HG02610 (cell line): Measurements from ENCODE around the gene IKZF1.
A peak's percentile ranks its signal among the peaks of the same experiment; 100 is the strongest.
"Not testable (repeated sequence)": the region's sequence is repeated elsewhere in the genome, so short reads cannot be mapped to it uniquely, and the experiment has no call there.

Source experiments
- ATAC-seq: cut with Tn5 transposase; IDR thresholded peaks from one replicate; pipeline ENCODE4 v1.9.1; 2021; ENCODE audit warnings: mild to moderate bottlenecking, moderate library complexity; ENCODE audit not compliant: unreplicated experiment

Gene IKZF1

DNA sequence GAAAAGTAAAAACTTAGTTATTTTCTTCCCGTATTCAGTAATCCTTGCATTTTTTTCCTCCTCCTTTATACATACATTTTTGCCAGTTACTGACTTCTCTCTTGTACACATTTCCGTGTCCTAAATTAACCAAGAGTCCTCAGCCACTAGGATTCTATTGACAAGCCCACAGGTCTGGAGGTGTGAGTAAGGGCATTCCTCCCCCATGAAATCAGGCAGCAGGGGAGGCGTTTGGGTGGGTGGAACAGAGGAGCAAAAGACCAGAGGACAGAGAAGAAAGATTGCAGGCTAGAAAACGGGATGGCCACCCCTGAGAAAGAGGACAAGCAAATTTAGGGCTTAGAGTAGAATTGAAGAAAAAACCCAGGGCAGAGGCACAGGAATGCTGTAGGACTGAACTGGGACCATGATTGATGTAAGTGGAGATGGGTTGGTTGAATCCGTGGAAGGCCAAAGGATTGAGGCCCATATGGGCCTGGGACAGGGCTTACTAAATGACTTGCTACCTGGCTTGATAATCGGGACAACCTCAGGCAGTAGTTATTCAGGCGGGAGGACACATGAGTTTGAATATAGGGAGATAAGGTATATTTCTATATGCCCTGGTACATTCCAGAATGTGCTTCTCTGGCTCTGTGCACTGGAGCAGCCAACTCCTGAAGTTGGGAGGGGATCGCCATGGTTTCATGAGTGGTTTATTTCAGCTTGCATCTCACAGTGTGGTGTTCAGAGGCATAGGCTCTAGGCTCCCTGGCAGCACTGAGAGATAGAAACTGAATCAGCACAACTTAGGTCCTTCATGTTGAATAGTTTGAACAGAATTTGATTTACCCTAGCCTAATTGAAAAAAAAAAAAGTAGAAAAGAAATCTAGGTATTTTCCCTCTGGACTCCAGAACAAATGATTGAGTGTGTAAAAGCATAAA, 28.0 kb downstream of the IKZF1 start:
- no peak for ATAC-seq

DNA sequence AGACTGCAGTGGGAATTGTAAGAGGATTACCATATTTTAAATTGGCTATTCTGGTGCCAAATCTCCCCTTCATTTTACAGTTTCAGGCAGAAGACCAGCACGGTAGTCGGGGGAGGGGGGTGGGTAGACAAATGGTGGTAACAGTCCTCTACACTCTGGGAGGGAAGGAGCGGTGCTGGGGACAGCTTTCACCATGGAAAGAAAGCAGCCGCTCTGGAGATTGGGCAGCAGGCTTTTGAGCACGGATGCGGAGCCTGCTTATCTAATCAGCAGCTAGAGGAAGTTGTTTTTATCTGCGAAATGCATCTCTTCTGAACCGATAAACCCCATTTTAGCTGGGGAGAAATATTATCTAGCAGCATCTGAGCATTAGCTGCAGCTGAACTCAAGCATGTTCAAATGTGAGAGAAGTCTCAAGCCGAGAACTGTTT, 28.7 kb downstream of the IKZF1 start:
- no peak for ATAC-seq

DNA sequence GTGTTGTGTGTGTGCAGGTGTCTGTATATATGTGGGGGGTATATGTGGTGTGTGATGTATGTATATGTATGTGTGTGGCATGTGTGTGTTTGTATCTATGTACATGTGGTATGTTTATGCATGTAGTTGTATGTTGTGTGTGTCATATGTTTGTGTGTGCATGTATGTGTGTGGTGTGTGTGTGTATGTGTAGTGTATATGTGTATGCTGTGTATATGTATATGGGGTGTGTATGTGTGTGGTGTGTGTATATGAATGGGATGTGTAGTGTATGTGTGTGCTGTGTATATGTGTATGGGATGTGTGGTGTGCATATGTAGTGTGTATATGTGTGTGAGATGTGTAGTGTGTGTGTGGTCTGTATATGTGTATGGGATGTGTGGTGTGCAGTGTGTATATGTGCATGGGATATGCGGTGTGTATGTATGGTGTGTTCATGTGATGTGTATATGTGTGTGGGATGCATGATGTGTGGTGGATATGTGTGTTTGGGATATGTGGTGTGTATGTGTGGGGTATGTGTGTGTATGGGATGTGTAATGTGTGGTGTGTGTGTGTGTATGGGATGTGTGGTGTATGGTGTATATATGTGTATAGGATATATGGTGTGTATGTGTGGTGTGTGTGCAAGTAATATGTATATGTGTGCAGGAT, 30.0 kb downstream of the IKZF1 start:
- ATAC-seq: no peak

DNA sequence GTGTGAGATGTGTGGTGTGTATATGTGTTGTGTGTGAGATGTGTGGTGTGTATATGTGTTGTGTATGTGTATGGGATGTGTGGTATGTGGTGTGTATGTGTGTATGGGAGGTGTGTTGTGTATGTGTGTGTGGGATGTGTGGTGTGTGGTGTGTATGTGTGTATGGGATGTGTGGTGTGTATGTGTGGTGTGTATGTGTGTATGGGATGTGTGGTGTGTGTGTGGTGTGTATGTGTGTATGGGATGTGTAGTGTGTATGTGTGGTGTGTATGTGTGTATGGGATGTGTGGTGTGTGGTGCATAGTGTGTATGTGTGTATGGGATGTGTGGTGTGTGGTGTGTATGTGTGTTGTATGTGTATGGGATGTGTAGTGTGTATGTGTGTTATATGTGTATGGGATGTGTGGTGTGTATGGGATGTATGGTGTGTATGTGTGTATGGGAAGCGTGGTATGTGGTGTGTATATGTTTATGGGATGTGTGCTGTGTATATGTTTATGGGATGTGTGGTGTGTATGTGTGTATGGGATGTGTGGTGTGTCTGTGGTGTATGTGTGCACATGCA, 30.8 kb downstream of the IKZF1 start:
- no peak for ATAC-seq

DNA sequence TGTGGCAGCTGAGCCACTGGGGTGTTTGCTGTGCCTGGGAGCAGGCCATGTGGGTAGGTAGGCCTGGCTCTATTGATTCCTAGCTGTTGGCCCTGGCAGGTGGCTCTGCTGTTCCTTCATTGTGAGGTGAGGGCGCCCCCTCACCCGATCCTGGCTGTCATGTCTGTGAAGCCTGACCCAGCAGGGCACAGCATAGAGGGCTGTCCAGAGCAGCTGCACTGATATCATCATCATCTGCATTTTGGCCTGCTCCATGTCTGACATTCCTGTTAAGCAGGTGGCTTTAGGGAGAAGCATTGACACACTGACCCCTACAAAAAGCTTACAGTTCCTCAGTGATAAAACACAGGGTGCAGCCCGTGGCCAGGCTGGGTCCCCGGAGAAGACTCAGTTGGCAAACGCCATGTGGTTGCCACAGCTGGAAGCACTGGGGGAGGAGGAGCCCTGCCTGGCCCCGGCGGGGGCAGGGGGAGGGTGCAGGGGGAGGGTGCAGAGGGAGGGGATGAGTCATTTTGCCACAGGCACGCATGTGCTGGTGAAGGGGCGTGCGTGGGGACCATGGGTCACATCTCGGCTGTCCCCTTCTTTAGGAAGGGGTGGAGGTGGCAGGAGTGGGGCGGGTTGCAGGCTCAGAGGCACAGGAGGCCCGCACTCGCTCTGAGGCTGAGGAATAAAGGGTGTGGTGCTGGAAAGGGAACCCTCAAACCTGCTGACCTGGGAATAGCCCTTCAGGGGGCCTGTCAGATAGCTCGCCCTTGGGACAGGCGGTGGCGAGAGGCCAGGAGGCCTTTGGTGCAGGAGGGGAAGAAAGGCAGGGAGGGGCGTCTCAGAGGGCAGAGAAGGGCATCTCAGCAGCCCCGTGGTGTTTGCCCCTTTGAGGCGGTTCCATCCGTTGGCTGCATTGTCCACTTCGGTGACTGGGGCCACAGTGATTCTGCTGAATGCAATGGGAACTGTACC, 31.6 kb downstream of the IKZF1 start:
- ATAC-seq: no peak

DNA sequence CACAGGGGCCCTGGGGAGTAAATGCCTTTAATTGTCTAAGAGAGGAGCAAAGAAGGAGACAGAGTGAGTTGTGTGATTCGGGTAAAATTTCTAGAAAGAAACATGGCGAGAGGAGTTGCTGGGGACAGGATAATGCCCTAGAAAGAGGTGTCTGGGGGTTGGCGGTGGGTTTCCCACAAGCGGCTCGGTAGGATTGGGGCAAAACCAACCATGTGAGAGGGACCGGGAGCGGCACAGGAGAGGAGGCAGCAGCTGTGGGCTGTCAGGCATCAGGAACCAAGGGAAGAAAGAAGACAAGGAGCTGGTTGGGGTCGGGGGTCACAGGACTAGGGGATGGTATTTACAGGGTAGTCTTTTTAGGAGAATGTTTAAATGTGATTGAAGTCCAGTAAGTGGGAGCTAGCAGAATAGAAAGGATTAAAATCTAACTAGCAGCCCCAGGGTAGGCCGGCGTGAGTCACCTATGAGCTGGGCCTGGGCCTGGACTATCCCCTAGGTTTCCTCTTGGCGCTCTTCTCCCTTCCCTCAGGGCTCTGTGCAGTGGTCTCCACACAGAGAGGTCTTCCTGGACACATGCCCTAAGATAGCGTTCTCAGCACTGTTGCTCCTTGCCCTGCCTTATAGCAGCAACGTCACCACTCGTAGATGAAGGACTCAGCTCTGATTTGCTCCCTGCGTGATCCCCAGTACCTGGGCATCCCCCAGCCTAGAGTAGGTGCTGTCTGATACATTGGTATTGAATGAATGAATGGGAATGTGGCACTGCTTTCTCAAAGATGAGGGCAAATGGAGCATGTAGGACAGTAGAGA, 32.6 kb downstream of the IKZF1 start:
- ATAC-seq: no peak

DNA sequence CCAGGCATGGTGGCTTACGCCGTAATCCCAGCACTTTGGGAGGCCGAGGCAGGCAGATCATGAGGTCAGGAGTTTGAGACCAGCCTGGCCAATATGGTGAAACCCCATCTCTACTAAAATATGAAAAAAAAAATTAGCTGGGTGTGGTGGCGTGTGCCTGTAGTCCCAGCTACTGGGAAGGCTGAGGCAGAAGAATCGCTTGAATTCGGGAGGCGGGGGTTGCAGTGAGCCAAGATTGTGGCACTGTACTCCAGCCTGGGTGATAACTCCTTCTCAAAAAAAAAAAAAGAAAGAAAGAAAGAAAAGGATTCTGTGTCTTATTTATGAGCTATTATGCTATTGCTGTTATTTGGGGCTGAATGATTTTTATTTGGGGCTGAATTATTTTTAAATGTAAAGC, 35.0 kb downstream of the IKZF1 start:
- not testable (repeated sequence) for ATAC-seq

DNA sequence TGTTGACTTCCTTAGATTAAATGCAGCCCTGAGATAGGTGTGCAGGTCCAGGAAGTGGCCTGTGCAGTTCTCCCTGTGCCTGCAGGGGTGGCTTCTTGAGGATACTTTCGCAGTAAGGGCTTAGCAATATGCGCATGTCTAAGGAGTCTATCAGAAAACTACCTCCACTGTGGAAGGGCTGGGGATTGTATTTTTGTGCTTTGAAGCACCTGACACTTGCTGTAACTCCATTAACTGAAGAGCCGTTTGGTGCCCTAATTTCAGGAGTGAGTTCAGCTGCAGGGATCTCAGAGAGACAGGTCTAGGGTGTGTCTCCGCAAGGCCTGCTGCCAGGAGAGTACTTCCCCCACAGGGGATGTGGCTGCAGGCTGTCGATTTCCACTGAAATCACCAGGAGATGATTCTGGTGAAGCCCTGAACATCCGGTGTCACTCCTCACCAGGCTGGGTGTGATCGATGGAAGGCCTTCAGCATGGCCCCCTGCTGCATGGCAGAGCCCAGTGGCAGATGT, 35.5 kb downstream of the IKZF1 start:
- no peak for ATAC-seq

DNA sequence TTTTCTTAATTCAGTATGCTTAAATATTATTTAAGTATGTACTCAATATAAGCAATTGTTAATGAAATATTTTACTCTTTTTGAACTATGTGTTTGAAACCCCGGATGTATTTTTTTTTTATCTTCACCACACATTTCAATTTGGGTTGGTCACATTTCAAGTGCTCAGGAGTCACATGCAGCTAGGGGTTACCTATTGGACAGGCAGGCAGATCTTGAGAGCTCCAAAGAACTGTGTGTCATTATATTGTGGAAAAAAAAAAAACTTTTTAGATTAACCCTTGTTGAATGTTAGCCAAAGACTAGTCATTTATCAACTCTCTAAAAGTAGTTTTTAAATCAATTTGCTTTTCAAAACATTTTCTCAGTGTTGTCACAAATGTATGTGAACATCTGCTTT, 37.2 kb downstream of the IKZF1 start:
- ATAC-seq: no peak

DNA sequence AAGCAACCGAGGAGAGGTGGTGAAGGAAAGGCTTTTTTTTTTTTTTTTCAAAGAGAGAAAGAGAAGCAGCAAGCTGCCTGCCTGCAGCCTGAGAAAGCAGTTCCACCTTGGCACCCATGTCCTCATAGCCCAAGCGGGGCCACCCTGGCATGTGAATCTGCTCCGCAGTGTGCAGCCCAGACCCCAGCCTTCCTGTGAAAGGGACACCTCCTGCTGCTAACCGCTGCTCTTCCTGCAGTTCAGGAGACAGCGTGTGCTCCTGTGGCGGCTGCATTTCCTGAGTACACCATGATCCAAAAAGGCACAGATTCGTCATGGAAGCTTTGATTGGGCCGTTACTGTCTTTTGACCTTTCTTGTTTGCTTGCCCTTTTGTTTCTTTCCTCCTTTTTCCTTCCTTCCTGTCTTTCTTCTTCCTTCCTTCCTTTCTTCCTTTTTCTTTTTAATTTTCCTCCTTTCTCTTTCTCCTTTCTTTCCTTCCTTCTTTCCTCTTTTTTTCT, 38.1 kb downstream of the IKZF1 start:
- no peak for ATAC-seq

DNA sequence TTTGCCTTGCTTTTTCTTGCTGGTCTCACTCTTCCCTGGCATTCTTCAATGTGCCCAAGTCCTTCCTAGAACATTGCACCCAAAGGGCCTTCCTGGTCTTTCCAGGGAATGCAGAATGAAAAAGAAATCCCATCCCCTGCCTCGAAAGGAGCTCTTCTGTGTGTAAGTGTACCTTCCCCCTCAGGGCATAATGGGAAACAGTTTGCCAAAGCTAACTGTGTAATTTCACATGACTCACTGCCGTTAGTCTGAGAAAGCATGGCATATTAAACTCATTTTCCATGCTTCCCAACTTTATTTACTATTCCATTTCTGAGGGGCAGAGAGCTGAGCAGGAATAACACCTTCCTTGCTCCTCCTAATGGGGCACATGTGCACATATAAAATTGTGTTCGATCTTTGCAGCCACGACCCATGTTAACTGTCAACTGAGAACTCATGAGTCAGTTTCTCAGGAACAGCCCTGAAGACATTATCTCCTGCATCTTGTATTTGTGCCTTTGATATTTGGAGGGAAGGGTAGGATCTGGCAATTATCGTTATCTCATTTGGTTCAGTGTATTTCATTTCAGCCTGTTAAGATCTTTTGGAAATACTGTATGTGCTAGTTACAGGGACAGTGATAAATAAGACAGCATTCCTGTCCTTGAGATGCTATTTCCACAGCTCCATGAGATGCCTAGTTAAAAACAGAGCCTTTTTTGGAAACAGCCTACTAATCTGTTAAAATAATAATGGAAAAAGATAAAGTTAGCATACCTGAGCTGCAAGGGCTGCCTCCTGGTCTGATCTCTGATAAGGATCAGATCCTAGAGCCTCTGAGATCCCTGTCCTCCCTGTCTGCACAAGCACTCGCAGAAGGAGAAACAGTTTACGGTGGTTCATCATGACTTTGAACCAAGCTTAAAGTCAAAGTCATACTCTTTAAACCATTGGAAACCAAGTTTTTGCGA, 42.3 kb downstream of the IKZF1 start:
- ATAC-seq: no peak

DNA sequence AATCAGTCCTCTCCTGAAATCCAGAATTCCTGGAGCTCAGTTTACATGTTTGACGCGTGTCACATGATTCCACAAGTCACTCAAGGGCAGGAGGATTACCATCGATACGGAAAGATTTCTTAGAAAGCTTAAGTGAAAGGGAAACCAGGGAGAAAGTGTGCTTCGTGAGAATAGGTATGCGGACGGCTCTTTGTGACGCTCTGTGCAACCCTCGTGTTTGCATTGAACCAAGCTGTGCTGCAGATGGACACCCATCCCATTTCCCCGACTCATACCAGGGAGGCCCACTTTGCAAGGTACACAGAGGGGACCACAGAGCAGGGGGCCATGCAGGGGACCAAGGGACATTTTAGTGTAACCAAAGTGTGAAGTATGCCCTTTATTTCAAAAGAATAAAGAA, 43.2 kb downstream of the IKZF1 start:
- ATAC-seq: no peak

DNA sequence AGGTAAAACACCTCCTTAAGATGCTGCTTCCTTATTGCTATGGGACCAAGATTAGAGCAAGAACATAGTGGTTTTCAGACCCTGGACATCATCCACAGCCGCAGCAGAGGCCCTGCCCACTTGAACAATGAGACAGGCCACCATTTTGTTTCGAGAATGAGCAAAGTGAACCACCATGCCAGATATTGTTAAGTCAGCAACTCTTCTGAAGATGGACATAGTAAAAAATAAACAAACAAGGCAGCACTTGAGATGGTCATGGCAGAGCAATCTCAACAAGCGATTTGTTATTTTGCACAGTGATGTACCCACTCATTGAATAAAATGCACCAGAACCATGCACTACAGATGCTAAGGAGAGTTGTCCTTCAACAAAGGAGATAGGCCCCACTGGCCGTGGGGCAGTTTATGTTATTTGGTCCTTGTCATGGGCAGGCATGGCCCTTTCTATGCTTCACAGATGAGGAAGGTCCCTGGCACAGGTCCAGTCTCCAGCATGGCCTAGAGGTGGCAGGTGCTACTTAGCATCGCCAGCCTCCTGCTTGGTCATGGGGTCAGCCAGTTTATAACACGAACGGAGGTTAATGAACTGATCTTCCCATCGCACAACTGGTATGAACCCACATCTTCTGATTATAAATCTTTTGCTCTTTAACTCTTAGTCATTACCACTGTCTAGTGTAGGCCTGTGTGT, 44.1 kb downstream of the IKZF1 start:
- ATAC-seq: no peak

DNA sequence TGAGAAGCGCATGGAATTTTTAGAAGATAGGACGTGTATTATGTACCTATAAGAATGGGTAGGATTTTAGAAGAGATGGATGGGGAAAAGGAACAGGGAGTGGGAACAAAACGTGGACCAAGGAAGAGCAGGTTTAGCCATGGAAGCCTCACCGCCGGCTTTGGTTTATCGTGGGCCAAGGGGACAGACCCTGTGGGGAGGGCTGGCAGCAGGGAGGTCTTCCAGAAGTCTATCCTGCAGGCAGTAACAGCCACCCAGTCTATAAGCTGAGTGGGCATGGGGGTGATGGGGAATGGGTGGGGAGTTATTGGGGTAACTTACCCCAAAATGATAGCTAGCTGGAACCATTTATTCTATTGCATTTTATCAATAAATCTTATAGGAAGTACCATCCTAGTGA, 44.9 kb downstream of the IKZF1 start:
- no peak for ATAC-seq

DNA sequence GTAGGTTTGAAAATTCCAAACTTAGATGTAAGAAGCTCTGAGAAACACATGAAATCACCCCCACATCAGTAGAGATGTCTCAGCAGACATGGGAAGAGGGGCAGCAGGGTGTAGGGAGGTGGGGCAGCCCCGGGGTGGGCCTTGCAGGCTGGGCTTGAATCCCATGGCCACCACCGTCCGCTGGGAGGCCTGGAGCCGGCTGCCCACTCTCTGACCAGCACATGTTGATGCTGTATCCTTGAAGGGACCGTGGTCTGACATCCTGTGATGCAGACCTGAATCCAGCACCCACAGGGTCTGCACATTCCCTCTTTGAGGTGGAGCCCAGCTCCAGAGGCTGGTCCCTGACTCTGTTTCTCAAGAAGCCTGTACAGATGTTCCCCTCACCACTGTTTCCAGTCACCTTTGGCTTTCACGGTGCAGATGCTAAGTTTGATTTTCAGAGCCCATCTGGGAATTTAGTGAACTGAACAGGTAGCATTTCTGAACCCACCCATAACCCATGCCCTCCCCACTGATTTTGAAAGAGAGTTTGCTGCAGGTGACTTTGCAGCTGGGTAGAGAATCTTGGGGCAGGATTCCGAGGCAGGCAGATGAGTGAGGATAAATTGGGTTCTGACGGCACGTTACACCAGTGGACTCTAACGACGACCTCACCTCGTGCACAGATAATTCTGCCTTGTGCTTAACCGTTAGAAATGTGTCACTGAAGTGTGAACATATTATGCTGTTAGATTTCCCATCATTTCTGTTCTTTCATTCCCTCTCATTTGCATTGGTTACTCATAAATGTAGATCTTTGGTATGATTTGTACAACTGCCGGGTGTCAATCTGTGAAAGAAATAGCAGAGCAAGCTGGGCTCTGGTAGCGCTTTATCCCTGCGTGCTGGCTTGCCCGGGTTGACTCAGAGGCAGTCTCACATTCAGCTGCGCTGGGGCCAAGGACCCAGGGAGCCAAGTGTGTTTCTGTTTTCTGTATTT, 45.7 kb downstream of the IKZF1 start:
- ATAC-seq: peak; percentile 89

DNA sequence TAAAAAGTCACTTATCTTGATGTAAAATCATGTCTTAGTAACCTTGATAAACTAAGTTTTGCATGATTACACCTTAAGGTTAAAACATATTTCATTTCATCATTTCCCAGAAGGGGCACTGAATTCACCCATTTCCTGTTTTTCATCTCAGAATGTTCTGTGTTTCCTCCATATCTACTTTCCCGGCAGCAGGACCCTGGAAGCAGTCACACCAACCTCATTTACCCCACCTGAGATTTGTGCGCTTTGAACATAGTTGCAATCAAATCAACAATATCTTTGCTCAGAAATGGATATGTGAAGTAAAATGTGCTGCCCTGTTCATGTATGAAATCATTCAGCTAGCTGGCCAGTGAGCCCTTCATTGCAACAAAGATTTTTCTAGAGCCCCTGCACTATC, 46.8 kb downstream of the IKZF1 start:
- no peak for ATAC-seq

DNA sequence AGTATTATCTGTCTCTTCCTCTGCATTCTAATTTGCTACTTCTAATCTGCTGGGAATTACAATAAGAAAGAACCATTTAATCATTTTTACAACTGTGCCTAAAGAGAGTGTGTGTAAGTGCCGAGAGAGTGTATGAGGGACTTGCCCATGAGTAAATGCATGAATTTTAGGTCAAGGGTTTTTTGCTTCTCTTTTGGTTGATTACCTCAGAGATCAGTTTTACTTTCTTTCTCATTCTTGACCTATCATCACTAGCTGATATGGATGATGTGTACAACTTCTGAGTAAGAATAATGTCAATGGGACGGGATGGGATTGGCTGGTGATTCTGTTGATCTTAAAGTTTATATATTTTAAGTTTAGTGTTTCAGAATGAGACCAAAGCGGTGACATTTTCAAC, 47.8 kb downstream of the IKZF1 start:
- peak; percentile 81 for ATAC-seq
